ENCODE results near the gene COPS4. TPM values are rescaled to one million over a fixed set of nuclear protein-coding genes. Genes with fewer than 3 reads are reported as not detected.

The COPS4 gene
- total and polyA plus RNA-seq, 10 of the 15 experiments (the other 5 are each of a cell fraction or from before 2014, with no cell fraction given), result 34.2 to 159 (median 66.7) TPM

DNA sequence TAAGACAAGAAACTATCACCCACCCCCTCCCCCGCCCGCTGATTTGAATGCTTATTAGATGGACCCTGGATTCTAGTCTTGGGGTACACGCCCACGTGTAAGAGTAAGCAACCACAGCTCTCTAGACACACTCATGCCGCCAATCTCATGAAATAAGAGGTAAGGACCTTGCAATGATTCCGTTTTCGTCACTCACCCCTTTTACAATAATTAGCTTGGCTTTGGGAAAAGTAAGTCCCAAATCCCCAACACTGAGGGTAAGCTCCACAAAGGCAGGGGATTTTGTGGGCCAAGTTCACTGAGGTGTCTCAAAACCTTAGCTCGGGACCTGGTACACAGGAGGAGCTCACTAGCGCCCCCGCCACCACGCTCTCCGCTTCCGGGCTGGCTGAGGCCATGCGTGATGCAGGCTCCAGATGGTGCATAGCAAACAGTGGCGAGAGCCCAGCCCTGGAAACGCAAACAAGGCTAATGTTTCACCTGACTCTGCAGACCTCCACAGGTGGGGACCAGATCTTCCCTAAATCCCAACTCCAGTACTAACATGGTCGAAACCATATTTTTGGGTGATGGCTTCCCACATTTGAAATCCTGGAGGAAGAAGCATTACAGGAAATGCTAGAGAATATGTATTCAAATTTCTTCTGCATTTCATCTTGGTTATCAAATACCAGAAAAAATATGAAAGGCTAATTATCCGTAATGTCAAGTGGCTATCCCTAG is 75.4 kb downstream of the COPS4 start:
- intact Hi-C loops (cut with micrococcal nuclease; ENCODE audit: unreplicated experiment), result loop anchor here (1.0 to 5.0 kb wide), 6 partner anchors 36 to 218 kb away; partner anchors contain the start of gene SEC31A
- TSS peak; percentile 82 for BruUV-seq (replicated peaks)
- SMC1A ChIA-PET (ENCODE audit: uncharacterized antibody, unreplicated experiment), result interaction anchor here (0.6 to 9.7 kb wide), 25 partner anchors 12 to 173 kb away, joined by 3 to 183 read pairs (median 6); partner anchors contain the start of genes COPS4 and COQ2
- DNase-seq (ENCODE audit: low read depth, low spot score) (peak; percentile 90), ATAC-seq (peak; percentile 80), FAIRE-seq (peak; percentile 75)
- Histone ChIP-seq H3K4me1 (ENCODE audit: control insufficient read depth, insufficient read depth, low read length) (peaks cover 14% of the 10 kb centered on the region), H3K4me3 (peak overlapping the region; percentile 78), H3K9ac (ENCODE audit: control insufficient read depth, insufficient read depth, low read length) (peak overlapping the region; percentile 86), H2AFZ (ENCODE audit: control insufficient read depth, low read depth, low read length) (peak overlapping the region; percentile 59), H3K79me2 (ENCODE audit: control insufficient read depth, insufficient read depth, low read length) (peaks cover 90% of the 10 kb centered on the region), H3K4me2 (ENCODE audit: control insufficient read depth, insufficient read depth) (peak overlapping the region; percentile 51), H3K9me3 (replicated peaks; ENCODE audit: control insufficient read depth, insufficient read depth, low read length) (no peaks in the 10 kb centered on the region), H4K20me1 (ENCODE audit: control insufficient read depth, insufficient read depth) (no peaks in the 10 kb centered on the region), H3K36me3 (ENCODE audit: control insufficient read depth in 2 of 2, insufficient read depth in 2 of 2, low read length in 1 of 2) (no peaks in the 10 kb centered on the region; a peak in 1 of 4 replicates), H3K27ac (ENCODE audit: control insufficient read depth, insufficient read depth) (peak overlapping the region; percentile 71), H3K27me3 (replicated peaks in 1 of 2; ENCODE audit: control insufficient read depth in 2 of 2, insufficient read depth in 2 of 2, low read length in 1 of 2) (no peaks in the 10 kb centered on the region)
- POLR2A ChIA-PET, result interaction anchor here (0.7 to 8.0 kb wide), 12 partner anchors 13 to 170 kb away, joined by 3 to 77 read pairs (median 5); partner anchors contain the start of gene COPS4
- CTCF ChIA-PET, result interaction anchor here (0.6 to 6.4 kb wide), 27 partner anchors 9 to 173 kb away, joined by 3 to 43 read pairs (median 6); no protein-coding TSS in a partner anchor
- WGBS (ENCODE audit: insufficient coverage, insufficient replicate concordance, low lambda C conversion rate, missing lambda C conversion rate), result 0% methylated on average over 18 of the region's 18 CpGs
- RAD21 ChIA-PET (ENCODE audit: unreplicated experiment), result interaction anchor here (0.7 to 7.0 kb wide), 24 partner anchors 9 to 204 kb away, joined by 3 to 127 read pairs (median 6); partner anchors contain the start of genes COPS4 and COQ2
- in situ Hi-C loops (cut with MboI), result loop anchor here (5.0 kb wide), 1 partner anchor 107 kb away; no protein-coding TSS in a partner anchor
- peak; percentile 90 for TF ChIP-seq SMARCA5 (IDR thresholded peaks at IDR 0.05)
- TF ChIP-seq, protein P1, sequence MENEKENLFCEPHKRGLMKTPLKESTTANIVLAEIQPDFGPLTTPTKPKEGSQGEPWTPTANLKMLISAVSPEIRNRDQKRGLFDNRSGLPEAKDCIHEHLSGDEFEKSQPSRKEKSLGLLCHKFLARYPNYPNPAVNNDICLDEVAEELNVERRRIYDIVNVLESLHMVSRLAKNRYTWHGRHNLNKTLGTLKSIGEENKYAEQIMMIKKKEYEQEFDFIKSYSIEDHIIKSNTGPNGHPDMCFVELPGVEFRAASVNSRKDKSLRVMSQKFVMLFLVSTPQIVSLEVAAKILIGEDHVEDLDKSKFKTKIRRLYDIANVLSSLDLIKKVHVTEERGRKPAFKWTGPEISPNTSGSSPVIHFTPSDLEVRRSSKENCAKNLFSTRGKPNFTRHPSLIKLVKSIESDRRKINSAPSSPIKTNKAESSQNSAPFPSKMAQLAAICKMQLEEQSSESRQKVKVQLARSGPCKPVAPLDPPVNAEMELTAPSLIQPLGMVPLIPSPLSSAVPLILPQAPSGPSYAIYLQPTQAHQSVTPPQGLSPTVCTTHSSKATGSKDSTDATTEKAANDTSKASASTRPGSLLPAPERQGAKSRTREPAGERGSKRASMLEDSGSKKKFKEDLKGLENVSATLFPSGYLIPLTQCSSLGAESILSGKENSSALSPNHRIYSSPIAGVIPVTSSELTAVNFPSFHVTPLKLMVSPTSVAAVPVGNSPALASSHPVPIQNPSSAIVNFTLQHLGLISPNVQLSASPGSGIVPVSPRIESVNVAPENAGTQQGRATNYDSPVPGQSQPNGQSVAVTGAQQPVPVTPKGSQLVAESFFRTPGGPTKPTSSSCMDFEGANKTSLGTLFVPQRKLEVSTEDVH (IDR thresholded peaks at IDR 0.05; ENCODE audit: low read depth, partially characterized antibody), result no peak
- peak; percentile 46 for TF ChIP-seq MEF2B (IDR thresholded peaks at IDR 0.05; ENCODE audit: partially characterized antibody, poor library complexity, severe bottlenecking)
- TF ChIP-seq, protein P2, sequence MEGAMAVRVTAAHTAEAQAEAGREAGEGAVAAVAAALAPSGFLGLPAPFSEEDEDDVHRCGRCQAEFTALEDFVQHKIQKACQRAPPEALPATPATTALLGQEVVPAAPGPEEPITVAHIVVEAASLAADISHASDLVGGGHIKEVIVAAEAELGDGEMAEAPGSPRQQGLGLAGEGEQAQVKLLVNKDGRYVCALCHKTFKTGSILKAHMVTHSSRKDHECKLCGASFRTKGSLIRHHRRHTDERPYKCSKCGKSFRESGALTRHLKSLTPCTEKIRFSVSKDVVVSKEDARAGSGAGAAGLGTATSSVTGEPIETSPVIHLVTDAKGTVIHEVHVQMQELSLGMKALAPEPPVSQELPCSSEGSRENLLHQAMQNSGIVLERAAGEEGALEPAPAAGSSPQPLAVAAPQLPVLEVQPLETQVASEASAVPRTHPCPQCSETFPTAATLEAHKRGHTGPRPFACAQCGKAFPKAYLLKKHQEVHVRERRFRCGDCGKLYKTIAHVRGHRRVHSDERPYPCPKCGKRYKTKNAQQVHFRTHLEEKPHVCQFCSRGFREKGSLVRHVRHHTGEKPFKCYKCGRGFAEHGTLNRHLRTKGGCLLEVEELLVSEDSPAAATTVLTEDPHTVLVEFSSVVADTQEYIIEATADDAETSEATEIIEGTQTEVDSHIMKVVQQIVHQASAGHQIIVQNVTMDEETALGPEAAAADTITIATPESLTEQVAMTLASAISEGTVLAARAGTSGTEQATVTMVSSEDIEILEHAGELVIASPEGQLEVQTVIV (IDR thresholded peaks at IDR 0.05; ENCODE audit: borderline replicate concordance, partially characterized antibody), result peak; percentile 32
- 0 out of 2 replicates have a peak, but pooled peaks have one; percentile 82 for TF ChIP-seq SIN3A (IDR thresholded peaks at IDR 0.05; ENCODE audit: low read depth, low read length)
- TF ChIP-seq ZNF592 (IDR thresholded peaks at IDR 0.05), result peak; percentile 81
- no peak for TF ChIP-seq HDAC6 (IDR thresholded peaks at IDR 0.05; ENCODE audit: unreplicated experiment)
- peak; percentile 82 for TF ChIP-seq CREM (IDR thresholded peaks at IDR 0.05; ENCODE audit: low read depth)
- TF ChIP-seq BMI1 (IDR thresholded peaks at IDR 0.05; ENCODE audit: borderline replicate concordance), result no peak
- peak; percentile 25 for TF ChIP-seq KLF5 (IDR thresholded peaks at IDR 0.05; ENCODE audit: partially characterized antibody)

Data from GM12878 (cell line).